Raji (cell line): ENCODE results near the gene BIRC5.
A peak's percentile ranks its signal among the peaks of the same experiment; 100 is the strongest.

Experiments used
- POLR2A ChIP-seq: IDR thresholded peaks from 2 replicates; pipeline ENCODE4 v1.6.1; 2011; ENCODE audit warnings: low read depth, low read length, control low read depth; ENCODE audit not compliant: insufficient read depth

BIRC5 gene

GRCh38 chr17:78214016-78214705 is at the start of gene BIRC5:
Gene BIRC5, plus strand, starts transcription at chr17:78214253. Its CDS starts 64 bp downstream, at chr17:78214317.
- TF ChIP-seq POLR2A, result peak; percentile 72

- TF ChIP-seq POLR2A, result no peak
Measured at GRCh38 chr17:78164748-78165607, 49.1 kb upstream of the BIRC5 start.

GRCh38 chr17:78166416-78166815 is 47.6 kb upstream of the BIRC5 start:
- no peak for TF ChIP-seq POLR2A

GRCh38 chr17:78168242-78168902 is 45.7 kb upstream of the BIRC5 start, which contains the start of gene SYNGR2:
Gene SYNGR2, plus strand, starts transcription at chr17:78168581. Its CDS starts 36 bp downstream, at chr17:78168617.
- peak; percentile 72 for TF ChIP-seq POLR2A

- no peak for TF ChIP-seq POLR2A
Measured at GRCh38 chr17:78168903-78169793, 44.9 kb upstream of the BIRC5 start.

- TF ChIP-seq POLR2A, result no peak
Measured at GRCh38 chr17:78170692-78171590, 43.1 kb upstream of the BIRC5 start.

- TF ChIP-seq POLR2A, result no peak
Measured at GRCh38 chr17:78172249-78173051, 41.6 kb upstream of the BIRC5 start.

GRCh38 chr17:78173097-78173715 is 40.8 kb upstream of the BIRC5 start:
- no peak for TF ChIP-seq POLR2A

GRCh38 chr17:78174346-78174869 is 39.6 kb upstream of the BIRC5 start:
- 0 out of 2 replicates have a peak, but pooled peaks have one; percentile 35 for TF ChIP-seq POLR2A

- no peak for TF ChIP-seq POLR2A
Measured at GRCh38 chr17:78174870-78175642, 39.0 kb upstream of the BIRC5 start.

- TF ChIP-seq POLR2A, result no peak
Measured at GRCh38 chr17:78175643-78175981, 38.4 kb upstream of the BIRC5 start.
